ENCODE data around the gene SP140L.
"Not testable (repeated sequence)": the region's sequence is repeated elsewhere in the genome, so short reads cannot be mapped to it uniquely, and the experiment has no call there.

SP140L gene

DNA sequence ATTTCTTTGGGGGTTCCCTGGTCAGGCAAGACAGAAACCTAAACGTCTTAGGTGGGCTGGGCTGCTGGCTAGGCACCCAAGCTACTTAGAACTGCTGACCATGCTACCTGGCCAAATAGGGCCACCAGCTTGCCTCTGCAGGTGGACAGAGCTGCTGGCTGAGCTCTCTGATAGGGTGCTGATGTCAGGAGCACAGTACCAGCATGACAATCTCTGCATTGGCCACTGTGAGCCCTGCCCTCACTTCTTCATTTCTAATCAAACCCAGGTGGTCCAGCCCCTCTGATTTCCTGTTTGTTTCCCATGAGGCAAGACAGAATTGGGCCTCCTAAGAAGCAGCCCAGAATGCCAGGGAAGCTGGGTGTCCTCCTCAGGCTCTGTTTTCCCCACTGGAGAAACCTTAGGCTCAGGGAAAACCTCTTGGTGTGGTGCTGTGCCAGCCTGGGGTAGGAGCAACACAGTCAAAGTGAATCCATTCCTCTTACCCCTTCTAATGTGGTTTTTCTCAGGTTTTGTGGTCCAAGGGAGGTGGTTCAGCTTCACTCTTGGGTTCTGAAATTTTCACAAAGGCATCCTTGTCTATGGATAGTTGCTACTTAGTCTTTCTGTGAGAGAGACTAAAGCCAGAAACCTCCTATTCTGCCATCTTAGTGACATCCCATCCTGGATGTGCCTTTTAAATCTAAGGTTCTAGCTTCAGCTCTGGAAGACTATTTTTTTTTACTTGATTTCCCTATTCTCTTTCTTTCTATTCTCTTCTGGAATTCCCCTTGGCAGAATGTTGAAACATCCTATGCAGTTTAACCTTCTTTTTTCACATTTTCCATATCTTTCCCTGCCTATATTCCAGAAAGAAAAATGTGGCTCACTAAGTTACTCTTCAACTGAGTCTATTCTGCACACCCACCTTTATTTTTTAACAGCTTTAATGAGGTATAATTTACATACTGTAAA lies 104.2 kb downstream of the SP140L start:
- Histone ChIP-seq H3K9me3 (ENCODE audit: insufficient read depth, low read depth, low read length) (no peaks in the 10 kb centered on the region; the same call in 1 of the 2 replicates), H3K4me1 (ENCODE audit: insufficient read depth, low read length) (no peaks in the 10 kb centered on the region), H3K9ac (ENCODE audit: low read depth, low read length) (no peak overlapping the region), H3K27me3 (ENCODE audit: insufficient read depth, low read length) (no peaks in the 10 kb centered on the region), H3K36me3 (ENCODE audit: insufficient read depth, low read depth, low read length) (no peaks in the 10 kb centered on the region), H3K27ac (ENCODE audit: low read length) (no peak overlapping the region), H3K4me3 (ENCODE audit: low read length) (no peak overlapping the region)

DNA sequence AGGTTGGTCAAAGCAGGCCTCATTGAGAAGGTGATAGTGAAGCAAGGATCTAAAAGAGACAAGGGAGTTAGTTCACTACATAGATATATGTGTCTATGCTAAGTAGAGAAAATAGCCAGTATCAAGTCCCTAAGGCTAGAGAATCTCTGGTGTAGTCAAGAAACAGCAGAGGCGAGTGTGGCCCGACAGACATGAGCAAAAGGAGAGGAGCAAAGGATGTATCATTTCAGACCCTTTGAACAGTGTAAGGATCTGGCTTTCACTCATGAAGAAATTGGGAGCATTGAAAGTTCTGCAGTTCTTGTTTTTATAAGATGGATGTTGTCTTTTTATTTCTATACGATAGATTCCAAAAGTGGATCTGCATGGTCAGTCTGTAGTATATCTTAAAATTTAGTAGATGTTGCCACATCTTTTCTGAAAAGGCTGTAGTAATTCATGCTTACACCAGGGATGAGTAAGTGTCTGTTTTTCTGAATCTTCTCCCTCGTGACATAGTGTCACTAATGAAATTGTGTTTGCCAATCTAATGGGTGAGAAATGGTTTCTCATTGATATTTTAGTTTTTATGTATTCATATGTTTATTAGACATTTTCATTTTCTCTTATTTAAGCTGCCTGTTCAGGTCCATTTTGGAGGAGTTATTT lies 107.8 kb downstream of the SP140L start:
- H3K4me1 ChIP-seq (ENCODE audit: insufficient read depth, low read length), result no peaks in the 10 kb centered on the region
- no peak overlapping the region for H3K9ac ChIP-seq (ENCODE audit: low read depth, low read length)
- no peaks in the 10 kb centered on the region; the same call in none of the 2 replicates for H3K9me3 ChIP-seq (ENCODE audit: insufficient read depth, low read depth, low read length)
- no peak overlapping the region for H3K4me3 ChIP-seq (ENCODE audit: low read length)
- no peaks in the 10 kb centered on the region for H3K27me3 ChIP-seq (ENCODE audit: insufficient read depth, low read length)
- H3K36me3 ChIP-seq (ENCODE audit: insufficient read depth, low read depth, low read length), result no peaks in the 10 kb centered on the region
- H3K27ac ChIP-seq (ENCODE audit: low read length), result no peak overlapping the region

DNA sequence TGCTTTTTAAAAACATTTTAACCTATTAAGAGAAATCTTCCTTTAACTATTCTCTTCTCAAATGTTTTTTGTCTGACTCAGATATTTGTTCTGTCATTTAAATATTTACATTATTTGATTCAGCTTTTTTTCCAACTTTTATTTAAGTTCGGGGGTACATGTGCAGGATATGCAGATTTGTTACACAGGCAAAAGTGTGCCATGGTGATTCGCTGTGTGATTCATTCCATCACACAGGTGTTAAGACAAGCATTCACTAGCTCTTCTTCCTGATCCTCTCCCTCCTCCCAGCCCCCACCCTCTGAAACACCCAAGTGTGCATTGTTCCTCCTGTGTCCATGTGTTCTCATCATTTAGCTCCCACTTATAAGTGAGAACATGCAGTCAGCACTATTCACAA lies 108.4 kb downstream of the SP140L start:
- Histone ChIP-seq H3K27me3 (ENCODE audit: insufficient read depth, low read length) (no peaks in the 10 kb centered on the region), H3K9me3 (ENCODE audit: insufficient read depth, low read depth, low read length) (no peaks in the 10 kb centered on the region; the same call in none of the 2 replicates), H3K9ac (ENCODE audit: low read depth, low read length) (no peak overlapping the region), H3K27ac (ENCODE audit: low read length) (no peak overlapping the region), H3K4me1 (ENCODE audit: insufficient read depth, low read length) (no peaks in the 10 kb centered on the region), H3K4me3 (ENCODE audit: low read length) (no peak overlapping the region), H3K36me3 (ENCODE audit: insufficient read depth, low read depth, low read length) (no peaks in the 10 kb centered on the region)

DNA sequence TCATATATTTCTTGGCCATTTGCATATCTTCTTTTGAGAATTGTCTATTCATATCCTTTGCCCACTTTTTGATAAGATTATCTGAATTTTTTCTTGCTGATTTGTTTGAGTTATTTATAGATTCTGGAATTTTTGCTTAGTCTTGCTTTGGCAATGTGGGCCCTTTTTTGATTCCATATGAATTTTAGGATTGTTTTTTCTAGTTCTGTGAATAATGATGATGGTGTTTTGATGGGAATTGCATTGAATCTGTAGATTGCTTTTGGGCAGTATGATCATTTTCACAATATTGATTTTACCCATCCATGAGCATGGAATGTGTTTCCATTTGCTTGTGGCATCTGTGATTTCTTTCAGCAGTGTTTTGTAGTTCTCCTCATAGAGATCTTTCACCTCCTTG lies 112.1 kb downstream of the SP140L start:
- not testable (repeated sequence) for H3K9ac ChIP-seq (ENCODE audit: low read depth, low read length); H3K27ac ChIP-seq (ENCODE audit: low read length); H3K9me3 ChIP-seq (ENCODE audit: insufficient read depth, low read depth, low read length); H3K27me3 ChIP-seq (ENCODE audit: insufficient read depth, low read length); H3K4me1 ChIP-seq (ENCODE audit: insufficient read depth, low read length); H3K4me3 ChIP-seq (ENCODE audit: low read length); H3K36me3 ChIP-seq (ENCODE audit: insufficient read depth, low read depth, low read length)

DNA sequence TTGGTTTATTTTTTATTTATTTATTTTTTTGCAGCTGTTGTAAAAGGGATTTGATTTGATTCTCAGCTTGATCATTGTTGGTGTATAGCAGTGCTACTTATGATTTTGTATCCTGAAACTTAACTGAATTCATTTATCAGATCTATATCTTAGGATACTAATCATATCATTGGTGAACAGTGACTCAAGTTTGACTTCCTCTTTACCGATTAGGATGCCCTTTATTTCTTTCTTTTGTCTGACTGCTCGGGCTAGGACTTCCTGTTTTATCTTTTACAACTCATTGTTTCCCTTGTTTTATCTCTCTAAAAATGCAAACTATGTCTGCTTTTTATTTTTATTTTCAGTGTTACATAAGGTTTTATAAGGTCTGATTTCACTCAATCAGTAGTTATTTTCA lies 112.6 kb downstream of the SP140L start:
- no peaks in the 10 kb centered on the region for H3K27me3 ChIP-seq (ENCODE audit: insufficient read depth, low read length)
- H3K36me3 ChIP-seq (ENCODE audit: insufficient read depth, low read depth, low read length), result no peaks in the 10 kb centered on the region
- H3K9me3 ChIP-seq (ENCODE audit: insufficient read depth, low read depth, low read length), result no peaks in the 10 kb centered on the region; the same call in none of the 2 replicates
- H3K27ac ChIP-seq (ENCODE audit: low read length), result no peak overlapping the region
- no peaks in the 10 kb centered on the region for H3K4me1 ChIP-seq (ENCODE audit: insufficient read depth, low read length)
- H3K4me3 ChIP-seq (ENCODE audit: low read length), result no peak overlapping the region
- no peak overlapping the region for H3K9ac ChIP-seq (ENCODE audit: low read depth, low read length)

DNA sequence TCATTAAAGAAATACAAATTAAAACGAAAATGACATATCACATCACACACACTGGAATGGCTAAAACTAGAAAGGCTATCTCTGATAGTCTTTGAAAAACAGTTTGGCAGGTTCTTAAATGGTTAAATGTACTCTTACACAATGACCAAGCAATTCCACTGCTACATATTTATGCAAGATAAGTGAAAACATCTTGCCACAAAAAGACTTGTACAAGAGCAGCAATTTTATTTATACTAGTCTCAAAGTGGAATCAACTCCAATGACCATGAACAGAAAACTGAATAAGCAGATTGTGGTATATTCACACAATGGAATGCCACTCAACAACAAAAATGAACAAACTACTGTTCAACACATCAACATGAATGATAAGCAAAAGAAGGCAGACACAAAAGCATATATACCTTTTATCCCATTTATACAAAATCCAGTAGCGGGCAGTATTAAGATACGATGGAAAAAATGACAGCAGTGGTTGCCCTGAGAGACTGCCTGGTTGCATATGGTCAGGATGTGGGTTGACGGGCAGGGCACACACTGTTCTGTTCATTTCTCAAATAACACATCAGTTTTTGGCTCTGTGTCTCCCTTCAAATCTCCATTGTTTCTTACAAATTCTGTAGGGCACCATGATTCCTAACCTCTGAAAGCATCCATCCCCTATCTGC lies 114.4 kb downstream of the SP140L start:
- no peak overlapping the region for H3K4me3 ChIP-seq (ENCODE audit: low read length)

DNA sequence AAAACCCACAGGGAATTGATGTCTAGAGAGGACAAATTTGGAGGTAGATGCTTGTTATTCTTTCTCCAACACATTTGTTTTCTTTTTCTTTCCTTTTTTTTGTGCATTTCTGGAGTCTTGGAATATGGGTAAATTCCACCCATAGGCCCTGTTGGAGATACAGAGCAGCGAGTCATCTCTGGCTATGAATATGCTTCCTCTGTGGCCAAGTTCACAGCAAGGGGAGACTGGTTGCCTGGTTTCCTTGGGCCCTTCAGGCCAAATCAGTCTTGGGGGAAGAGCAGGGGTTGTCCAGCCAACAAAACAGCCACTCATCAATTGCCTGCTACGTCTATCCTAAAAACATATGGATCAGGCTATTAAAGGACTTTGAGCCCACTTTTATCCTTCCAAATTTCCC lies 116.5 kb downstream of the SP140L start:
- Histone ChIP-seq H3K27ac (ENCODE audit: low read length) (no peak overlapping the region), H3K4me1 (ENCODE audit: insufficient read depth, low read length) (no peaks in the 10 kb centered on the region), H3K9me3 (ENCODE audit: insufficient read depth, low read depth, low read length) (no peaks in the 10 kb centered on the region), H3K4me3 (ENCODE audit: low read length) (no peak overlapping the region), H3K9ac (ENCODE audit: low read depth, low read length) (no peak overlapping the region), H3K36me3 (ENCODE audit: insufficient read depth, low read depth, low read length) (no peaks in the 10 kb centered on the region), H3K27me3 (ENCODE audit: insufficient read depth, low read length) (no peaks in the 10 kb centered on the region)

More for the DNA sequence above, 114.4 kb downstream of the SP140L start:
- Histone ChIP-seq H3K4me1 (ENCODE audit: insufficient read depth, low read length) (no peaks in the 10 kb centered on the region), H3K27me3 (ENCODE audit: insufficient read depth, low read length) (no peaks in the 10 kb centered on the region), H3K36me3 (ENCODE audit: insufficient read depth, low read depth, low read length) (no peaks in the 10 kb centered on the region), H3K27ac (ENCODE audit: low read length) (no peak overlapping the region), H3K9me3 (ENCODE audit: insufficient read depth, low read depth, low read length) (no peaks in the 10 kb centered on the region; the same call in 1 of the 2 replicates), H3K9ac (ENCODE audit: low read depth, low read length) (no peak overlapping the region)

DNA sequence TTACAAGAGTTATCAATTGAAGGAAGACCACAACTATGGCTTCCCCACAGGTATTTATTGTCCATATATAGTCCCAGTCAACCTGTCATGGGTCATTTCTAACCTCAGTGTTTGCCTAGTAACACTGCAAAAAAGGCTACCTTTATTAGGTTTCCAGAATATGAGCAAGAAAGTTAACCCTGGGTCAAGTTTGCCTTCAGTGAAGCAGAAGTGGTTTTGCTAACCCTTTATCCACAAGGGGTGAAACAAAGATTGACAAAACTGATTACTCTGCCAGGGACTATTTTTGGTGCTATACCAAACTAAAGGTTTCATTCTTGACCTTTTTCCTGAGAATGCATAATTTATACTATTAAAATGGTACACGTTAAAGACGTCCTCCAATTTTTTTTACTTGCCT lies 117.8 kb downstream of the SP140L start:
- Histone ChIP-seq H3K4me1 (ENCODE audit: insufficient read depth, low read length) (no peaks in the 10 kb centered on the region), H3K27me3 (ENCODE audit: insufficient read depth, low read length) (no peaks in the 10 kb centered on the region), H3K9ac (ENCODE audit: low read depth, low read length) (no peak overlapping the region), H3K9me3 (ENCODE audit: insufficient read depth, low read depth, low read length) (no peaks in the 10 kb centered on the region), H3K36me3 (ENCODE audit: insufficient read depth, low read depth, low read length) (no peaks in the 10 kb centered on the region), H3K27ac (ENCODE audit: low read length) (no peak overlapping the region), H3K4me3 (ENCODE audit: low read length) (no peak overlapping the region)

DNA sequence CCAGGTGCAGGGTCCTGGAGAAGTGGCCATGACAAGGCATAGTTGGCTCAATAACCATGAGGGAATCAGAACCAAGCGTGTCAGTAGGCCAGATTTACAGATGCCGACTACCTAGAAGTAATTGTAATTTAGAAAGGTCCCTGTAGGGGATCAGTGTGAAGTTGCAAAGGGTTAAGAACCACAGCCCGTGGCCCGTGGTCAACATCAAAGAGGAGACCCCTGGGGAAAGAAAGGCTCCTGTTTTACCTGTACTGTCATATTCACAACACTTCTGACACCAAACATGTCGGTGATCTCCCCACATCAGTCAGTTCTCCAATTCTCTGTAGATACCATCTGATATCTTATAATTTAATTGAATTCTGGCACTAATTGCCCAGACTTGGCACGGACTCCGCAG lies 120.0 kb downstream of the SP140L start:
- H3K9ac ChIP-seq (ENCODE audit: low read depth, low read length), result no peak overlapping the region
- H3K9me3 ChIP-seq (ENCODE audit: insufficient read depth, low read depth, low read length), result no peaks in the 10 kb centered on the region
- H3K36me3 ChIP-seq (ENCODE audit: insufficient read depth, low read depth, low read length), result no peaks in the 10 kb centered on the region
- no peaks in the 10 kb centered on the region for H3K27me3 ChIP-seq (ENCODE audit: insufficient read depth, low read length)
- H3K4me3 ChIP-seq (ENCODE audit: low read length), result no peak overlapping the region
- H3K4me1 ChIP-seq (ENCODE audit: insufficient read depth, low read length), result no peaks in the 10 kb centered on the region
- no peak overlapping the region for H3K27ac ChIP-seq (ENCODE audit: low read length)

DNA sequence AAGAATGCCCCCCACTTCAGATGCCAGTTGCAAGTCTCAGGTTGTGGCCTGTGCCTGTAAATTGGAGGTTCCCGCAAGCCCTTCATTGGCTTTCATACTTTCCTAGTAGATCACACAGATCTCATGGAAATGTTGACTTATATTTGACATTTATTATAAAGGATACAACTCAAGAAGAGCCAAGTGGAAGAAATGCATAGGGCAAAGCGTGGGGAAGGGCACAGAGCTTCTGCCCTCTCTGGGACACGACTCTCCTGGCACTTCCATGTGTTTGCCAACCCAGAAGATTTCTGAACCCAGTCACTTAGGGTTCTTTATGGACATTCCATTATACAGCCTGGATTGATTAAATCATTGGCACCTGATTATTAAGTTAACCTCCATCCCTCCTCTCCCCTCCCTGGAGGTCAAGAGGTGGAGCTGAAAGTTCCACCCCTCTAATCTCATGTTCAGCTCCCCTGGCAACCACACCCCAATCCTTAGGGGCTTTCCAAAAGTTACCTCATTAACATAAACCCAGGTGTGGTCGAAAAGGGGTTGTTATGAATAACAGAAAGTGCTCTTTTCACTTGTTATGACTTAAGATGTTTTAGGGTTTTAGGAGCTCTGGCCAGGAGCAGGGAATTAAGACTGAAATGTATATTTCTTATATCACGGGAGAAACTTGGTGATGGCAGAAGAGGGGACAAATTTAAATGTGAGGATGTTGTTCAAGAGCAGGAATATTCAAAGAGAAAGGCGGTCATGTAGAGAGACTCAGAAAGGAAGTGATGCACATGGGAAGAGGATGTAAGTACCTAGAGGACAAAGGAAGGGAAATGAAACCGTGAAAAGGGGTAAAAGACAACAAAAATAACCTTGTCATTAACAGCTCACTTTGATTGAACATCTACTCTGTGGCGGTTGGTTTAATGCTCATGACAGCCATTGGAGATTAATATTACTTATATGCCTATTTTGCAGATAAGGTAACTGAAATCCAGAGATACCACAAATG lies 120.8 kb downstream of the SP140L start:
- Histone ChIP-seq H3K36me3 (ENCODE audit: insufficient read depth, low read depth, low read length) (no peaks in the 10 kb centered on the region), H3K27ac (ENCODE audit: low read length) (no peak overlapping the region)

More for the DNA sequence above, 120.8 kb downstream of the SP140L start:
- no peak overlapping the region for H3K4me3 ChIP-seq (ENCODE audit: low read length)
- no peak overlapping the region for H3K9ac ChIP-seq (ENCODE audit: low read depth, low read length)
- no peaks in the 10 kb centered on the region for H3K4me1 ChIP-seq (ENCODE audit: insufficient read depth, low read length)
- H3K9me3 ChIP-seq (ENCODE audit: insufficient read depth, low read depth, low read length), result no peaks in the 10 kb centered on the region
- H3K27me3 ChIP-seq (ENCODE audit: insufficient read depth, low read length), result no peaks in the 10 kb centered on the region

Measured in iPS-20b (cell line).